Glutamatergic neuron (in vitro differentiated cells): ENCODE measurements around the gene DENND5A. TPM values are rescaled to one million over a fixed set of nuclear protein-coding genes. Genes with fewer than 3 reads are reported as not detected.

ENCODE experiments used
- DNase-seq: peaks from one replicate; pipeline ENCODE4 v3.0.0; 2022
- H3K27ac Mint-ChIP-seq: one replicate; pipeline ENCODE4 v1.8.0; 2020; ENCODE audit warnings: mild to moderate bottlenecking, mixed read lengths, inconsistent platforms; ENCODE audit not compliant: unreplicated experiment
- H3K27me3 Mint-ChIP-seq: one replicate; pipeline ENCODE4 v1.8.0; 2020; ENCODE audit warnings: mild to moderate bottlenecking, moderate library complexity, mixed read lengths, inconsistent platforms; ENCODE audit not compliant: unreplicated experiment
- H3K36me3 Mint-ChIP-seq: one replicate; pipeline ENCODE4 v1.8.0; 2020; ENCODE audit warnings: mild to moderate bottlenecking, mixed read lengths, inconsistent platforms; ENCODE audit not compliant: unreplicated experiment
- H3K4me1 Mint-ChIP-seq: one replicate; pipeline ENCODE4 v1.8.0; 2020; ENCODE audit warnings: mild to moderate bottlenecking, low read depth, mixed read lengths, inconsistent platforms; ENCODE audit not compliant: unreplicated experiment
- H3K4me3 Mint-ChIP-seq: one replicate; pipeline ENCODE4 v1.8.0; 2020; ENCODE audit warnings: mild to moderate bottlenecking, mixed read lengths, inconsistent platforms; ENCODE audit not compliant: unreplicated experiment
- H3K9me3 Mint-ChIP-seq: one replicate; pipeline ENCODE4 v1.8.0; 2020; ENCODE audit warnings: mild to moderate bottlenecking, moderate library complexity, mixed read lengths, inconsistent platforms; ENCODE audit not compliant: unreplicated experiment
- total RNA-seq: library from RNA; stranded (reverse); fragmentation: NEBNext Ultra II Directional; extraction: Animal tissue kit (Norgen Biotek cat#: 25700); gene quantifications from one replicate; pipeline ENCODE4 v1.2.1, GENCODE V29; 2021; ENCODE audit not compliant: unreplicated experiment
- TF ChIP-seq, protein P1 (sequence below): fragments of 200-600 bp; sonication (generic); IDR thresholded peaks from one replicate; pipeline ENCODE4 v1.5.0; 2021; ENCODE audit not compliant: partially characterized antibody, unreplicated experiment

The DENND5A gene
- total RNA-seq, 1 donor from 2014 or later: 155 TPM

DNA sequence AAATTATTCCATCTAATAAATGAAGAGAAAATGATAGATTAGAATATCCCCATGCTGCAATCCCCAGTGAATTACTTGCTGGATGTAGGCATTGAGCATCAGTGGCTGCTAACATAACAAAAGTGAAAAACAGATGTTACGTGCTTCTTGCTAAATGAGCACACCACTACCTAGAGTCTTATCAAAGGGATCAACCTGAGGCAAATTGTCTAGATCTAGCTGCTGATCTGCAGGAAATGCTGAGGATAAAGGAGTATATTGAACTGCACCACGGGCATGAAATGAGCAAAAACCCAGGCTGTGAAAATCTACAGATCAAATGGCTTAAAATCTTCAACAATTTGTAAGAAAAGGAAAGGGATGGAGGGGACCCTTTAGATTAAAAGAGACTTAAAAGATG, 128.4 kb downstream of the DENND5A start:
- DNase-seq: no peak
- Mint-ChIP-seq H3K4me1 (peaks cover 4% of the 10 kb centered on the region), H3K9me3 (peaks cover 3% of the 10 kb centered on the region), H3K27me3 (peaks cover 4% of the 10 kb centered on the region), H3K36me3 (peaks cover 9% of the 10 kb centered on the region), H3K27ac (no peak overlapping the region), H3K4me3 (no peak overlapping the region)
- TF ChIP-seq, protein P1, sequence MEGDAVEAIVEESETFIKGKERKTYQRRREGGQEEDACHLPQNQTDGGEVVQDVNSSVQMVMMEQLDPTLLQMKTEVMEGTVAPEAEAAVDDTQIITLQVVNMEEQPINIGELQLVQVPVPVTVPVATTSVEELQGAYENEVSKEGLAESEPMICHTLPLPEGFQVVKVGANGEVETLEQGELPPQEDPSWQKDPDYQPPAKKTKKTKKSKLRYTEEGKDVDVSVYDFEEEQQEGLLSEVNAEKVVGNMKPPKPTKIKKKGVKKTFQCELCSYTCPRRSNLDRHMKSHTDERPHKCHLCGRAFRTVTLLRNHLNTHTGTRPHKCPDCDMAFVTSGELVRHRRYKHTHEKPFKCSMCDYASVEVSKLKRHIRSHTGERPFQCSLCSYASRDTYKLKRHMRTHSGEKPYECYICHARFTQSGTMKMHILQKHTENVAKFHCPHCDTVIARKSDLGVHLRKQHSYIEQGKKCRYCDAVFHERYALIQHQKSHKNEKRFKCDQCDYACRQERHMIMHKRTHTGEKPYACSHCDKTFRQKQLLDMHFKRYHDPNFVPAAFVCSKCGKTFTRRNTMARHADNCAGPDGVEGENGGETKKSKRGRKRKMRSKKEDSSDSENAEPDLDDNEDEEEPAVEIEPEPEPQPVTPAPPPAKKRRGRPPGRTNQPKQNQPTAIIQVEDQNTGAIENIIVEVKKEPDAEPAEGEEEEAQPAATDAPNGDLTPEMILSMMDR: no peak

DNA sequence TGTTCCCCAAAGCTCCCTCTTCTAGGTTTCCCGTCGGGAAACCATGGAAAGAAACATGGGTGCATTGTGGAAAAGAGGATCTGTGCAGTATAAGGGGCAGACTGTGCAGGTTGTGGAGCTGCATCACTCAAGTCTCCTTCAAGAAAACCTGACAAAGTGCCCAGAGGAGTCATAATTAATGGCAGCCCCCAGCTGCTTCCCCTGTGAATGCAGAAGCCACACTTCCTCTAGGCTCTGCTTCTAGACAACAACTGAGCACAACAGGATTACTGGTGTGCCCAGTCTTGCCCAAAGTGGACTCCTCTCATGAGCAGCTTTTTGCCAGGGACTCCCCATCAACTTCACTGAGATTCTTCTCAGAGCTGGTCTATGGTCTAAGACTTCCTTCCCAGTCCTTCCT, 131.2 kb downstream of the DENND5A start:
- Mint-ChIP-seq H3K27me3 (peaks cover 2% of the 10 kb centered on the region), H3K4me1 (peaks cover 4% of the 10 kb centered on the region), H3K36me3 (peaks cover 9% of the 10 kb centered on the region), H3K4me3 (no peak overlapping the region), H3K9me3 (peaks cover 3% of the 10 kb centered on the region), H3K27ac (no peak overlapping the region)
- no peak for DNase-seq
- TF ChIP-seq, protein P1: no peak

DNA sequence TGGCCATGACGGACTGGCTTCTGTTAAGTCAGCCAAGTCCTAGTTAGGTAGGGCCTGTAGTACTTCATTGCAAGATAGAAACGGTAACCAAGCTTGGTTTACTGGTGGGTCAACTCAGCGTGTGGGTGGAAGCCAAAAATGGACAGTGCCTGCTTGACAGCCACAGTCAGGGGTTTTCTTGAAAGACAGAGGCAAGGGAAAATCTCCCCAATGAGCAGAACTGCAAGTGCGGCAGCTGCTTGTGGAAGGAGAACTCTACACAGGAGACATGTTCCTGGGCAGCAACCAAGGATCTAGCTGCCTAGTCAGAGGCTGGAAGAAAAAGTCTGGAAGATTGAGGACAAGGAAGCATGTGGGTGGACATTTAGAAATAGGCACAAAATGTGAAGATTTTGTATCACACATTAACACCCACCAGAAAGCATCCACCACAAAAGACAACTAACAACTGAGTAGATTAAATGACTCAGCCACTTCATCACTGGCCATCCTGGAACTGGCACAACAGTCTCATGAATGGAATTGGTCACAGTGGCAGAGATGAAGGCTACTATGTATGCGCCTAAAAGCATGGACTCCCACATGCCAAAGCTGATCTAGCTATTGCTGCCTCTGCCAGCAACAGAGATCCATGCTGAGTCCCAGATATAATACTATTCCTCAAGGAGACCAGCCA, 132.8 kb downstream of the DENND5A start:
- H3K9me3 Mint-ChIP-seq: peaks cover 3% of the 10 kb centered on the region
- H3K27ac Mint-ChIP-seq: no peak overlapping the region
- H3K27me3 Mint-ChIP-seq: no peaks in the 10 kb centered on the region
- TF ChIP-seq, protein P1: no peak
- H3K4me1 Mint-ChIP-seq: no peaks in the 10 kb centered on the region
- no peak for DNase-seq
- H3K36me3 Mint-ChIP-seq: peaks cover 18% of the 10 kb centered on the region
- no peak overlapping the region for H3K4me3 Mint-ChIP-seq

DNA sequence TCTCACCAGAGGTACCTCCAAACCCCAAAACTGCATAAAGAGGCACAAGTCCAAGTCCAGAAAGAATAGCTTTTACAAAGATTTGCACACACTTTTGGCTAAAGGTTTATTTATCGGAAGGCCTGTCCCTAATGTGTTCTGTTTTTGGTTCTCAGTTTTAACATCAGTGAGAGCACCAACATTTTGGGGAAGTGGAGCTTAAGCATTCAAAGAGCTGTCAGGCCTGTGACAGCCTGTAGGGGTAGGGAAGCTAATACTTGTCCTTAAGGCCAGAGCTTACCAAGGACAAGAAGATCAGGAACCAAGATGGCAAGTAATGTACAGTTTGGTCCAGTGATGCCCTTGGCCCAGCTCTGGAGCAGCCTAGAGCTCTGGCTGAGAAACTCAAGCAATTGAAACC, 134.9 kb downstream of the DENND5A start:
- H3K4me1 Mint-ChIP-seq: no peaks in the 10 kb centered on the region
- H3K27me3 Mint-ChIP-seq: no peaks in the 10 kb centered on the region
- H3K9me3 Mint-ChIP-seq: no peaks in the 10 kb centered on the region
- H3K36me3 Mint-ChIP-seq: peaks cover 15% of the 10 kb centered on the region
- DNase-seq: no peak
- no peak overlapping the region for H3K27ac Mint-ChIP-seq
- H3K4me3 Mint-ChIP-seq: no peak overlapping the region
- TF ChIP-seq, protein P1: no peak

DNA sequence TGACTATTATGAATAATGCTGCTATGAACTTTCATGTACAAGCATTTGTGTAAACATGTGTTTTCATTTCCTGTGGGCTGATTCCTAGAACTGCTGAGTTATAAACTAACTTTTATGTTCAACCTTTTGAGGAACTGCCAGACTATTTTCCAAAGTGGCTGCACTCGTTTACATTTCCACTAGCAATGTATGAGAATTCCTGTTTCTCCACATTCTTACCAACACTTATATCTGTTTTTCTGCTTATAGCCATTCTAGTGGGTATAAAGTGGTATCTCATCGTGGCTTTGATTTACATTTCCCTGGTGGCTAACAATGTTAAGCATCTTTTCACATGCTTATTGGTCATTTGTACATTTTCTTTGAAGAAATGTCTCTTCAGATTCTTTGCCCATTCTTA, 138.5 kb downstream of the DENND5A start:
- H3K4me1 Mint-ChIP-seq: peaks cover 1% of the 10 kb centered on the region
- peaks cover 1% of the 10 kb centered on the region for H3K9me3 Mint-ChIP-seq
- no peak overlapping the region for H3K4me3 Mint-ChIP-seq
- no peak for DNase-seq
- peaks cover 10% of the 10 kb centered on the region for H3K36me3 Mint-ChIP-seq
- no peak overlapping the region for H3K27ac Mint-ChIP-seq
- TF ChIP-seq, protein P1: no peak
- no peaks in the 10 kb centered on the region for H3K27me3 Mint-ChIP-seq
